Brain microvascular endothelial cell (primary cell): ENCODE measurements around the gene CCDC39.
A peak's percentile ranks its signal among the peaks of the same experiment; 100 is the strongest.

Source experiments
- DNase-seq: peaks from one replicate; pipeline ENCODE4 v3.0.0-alpha.2; 2020
- H3K27ac ChIP-seq: fragments of 250-450 bp; sonication (Bioruptor Pico); 2 replicates; pipeline ENCODE4 v1.5.1; 2020; ENCODE audit warnings: mild to moderate bottlenecking, moderate library complexity
- H3K27me3 ChIP-seq: fragments of 250-450 bp; sonication (Bioruptor Pico); replicated peaks from 2 replicates; pipeline ENCODE4 v1.5.1; 2020; ENCODE audit warnings: mild to moderate bottlenecking
- H3K36me3 ChIP-seq: fragments of 250-450 bp; sonication (Bioruptor Pico); replicated peaks from 2 replicates; pipeline ENCODE4 v1.5.1; 2020; ENCODE audit warnings: mild to moderate bottlenecking
- H3K4me3 ChIP-seq: 2 replicates; pipeline ENCODE4 v1.5.1; 2011; ENCODE audit warnings: low read depth, mild to moderate bottlenecking, control low read depth, low read length, moderate library complexity
- CTCF ChIP-seq: IDR thresholded peaks from 2 replicates; pipeline ENCODE4 v1.5.1; 2011; ENCODE audit warnings: low read depth, mild to moderate bottlenecking, moderate library complexity, low read length, control low read depth, inconsistent platforms; ENCODE audit errors: missing control alignments
- in situ Hi-C: cut with HindIII; loops from 2 replicates; pipeline ENCODE4 v1.10.0; 2017; ENCODE audit warnings: low sequenced_read_pairs, low pct_ligation_motif_present

CCDC39 gene

GRCh38 chr3:180679178-180680096, at the start of gene CCDC39:
Gene CCDC39 (minus strand): TSS chr3:180679489. CDS start chr3:180679380, 109 bp downstream.
- H3K27me3 ChIP-seq, result peaks cover 11% of the 10 kb centered on the region
- peak; percentile 29 for DNase-seq
- no peak within 1 kb of the TSS for H3K27ac ChIP-seq
- H3K4me3 ChIP-seq, result peak within 1 kb of the TSS; percentile 78
- in situ Hi-C loops, result no loop called here
- no peaks in the 10 kb centered on the region for H3K36me3 ChIP-seq
- no peak for TF ChIP-seq CTCF

DNA sequence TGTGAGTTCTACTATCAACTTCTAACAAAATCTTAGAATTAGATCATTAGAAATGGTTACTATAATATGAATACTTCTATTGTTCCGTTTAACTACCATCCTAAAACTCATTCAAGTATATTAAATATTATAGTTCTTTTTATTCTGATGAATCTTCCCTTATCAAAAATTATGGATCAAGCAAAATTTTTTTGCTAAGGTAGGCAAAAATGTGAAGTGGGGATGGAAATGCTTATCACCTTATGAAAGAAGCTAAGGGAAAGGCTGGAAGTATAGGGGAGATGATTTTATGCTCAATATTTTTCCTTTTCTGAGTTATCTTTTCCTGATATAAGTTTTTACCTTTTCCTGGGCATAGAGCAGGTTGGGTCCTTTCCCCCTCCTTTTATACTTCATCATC, 40.7 kb upstream of the CCDC39 start:
- Histone ChIP-seq H3K4me3 (no peak overlapping the region), H3K27me3 (no peaks in the 10 kb centered on the region), H3K27ac (no peak overlapping the region), H3K36me3 (no peaks in the 10 kb centered on the region)
- no peak for TF ChIP-seq CTCF
- in situ Hi-C loops, result no loop called here
- DNase-seq, result no peak

DNA sequence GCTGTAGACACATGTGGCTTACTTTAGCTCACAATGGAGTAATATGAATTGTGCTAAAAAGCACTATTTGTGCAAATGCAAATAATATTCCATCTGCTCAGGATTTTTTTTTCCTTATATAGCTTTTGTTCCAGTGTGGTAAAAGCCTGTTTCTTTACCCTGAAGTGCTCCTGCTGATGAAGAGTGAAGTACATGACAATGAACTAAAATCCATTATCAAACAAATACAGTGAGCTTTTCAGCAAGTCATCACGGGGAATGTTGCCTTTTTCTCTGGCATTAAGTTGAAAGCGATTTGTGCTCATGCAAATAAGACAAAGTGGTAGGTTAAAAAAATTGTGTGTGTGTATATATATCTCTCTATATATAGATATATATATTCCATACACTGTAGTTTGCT, 28.6 kb upstream of the CCDC39 start:
- no peaks in the 10 kb centered on the region for H3K36me3 ChIP-seq
- no peak for DNase-seq
- H3K27me3 ChIP-seq, result no peaks in the 10 kb centered on the region
- no peak overlapping the region for H3K27ac ChIP-seq
- TF ChIP-seq CTCF, result no peak
- no peak overlapping the region for H3K4me3 ChIP-seq
- in situ Hi-C loops, result no loop called here

GRCh38 chr3:180705619-180706018, 26.3 kb upstream of the CCDC39 start:
- no peak for TF ChIP-seq CTCF
- Histone ChIP-seq H3K4me3 (no peak overlapping the region), H3K27me3 (no peaks in the 10 kb centered on the region), H3K36me3 (no peaks in the 10 kb centered on the region), H3K27ac (no peak overlapping the region)
- in situ Hi-C loops, result no loop called here
- DNase-seq, result no peak

GRCh38 chr3:180704532-180704931, 25.2 kb upstream of the CCDC39 start:
- no peaks in the 10 kb centered on the region for H3K36me3 ChIP-seq
- no peak overlapping the region for H3K27ac ChIP-seq
- no peaks in the 10 kb centered on the region for H3K27me3 ChIP-seq
- no peak overlapping the region for H3K4me3 ChIP-seq
- no peak for TF ChIP-seq CTCF
- in situ Hi-C loops, result no loop called here
- DNase-seq, result no peak
